ENCODE data around the gene RYK.

Gene RYK

GRCh38 chr3:134194247-134194646 is 56.4 kb downstream of the RYK start:
- Histone ChIP-seq H3K9me3 (ENCODE audit: control insufficient read depth, insufficient read depth, low read length) (no peaks in the 10 kb centered on the region), H3K4me3 (ENCODE audit: low read length) (no peak overlapping the region), H3K36me3 (ENCODE audit: control insufficient read depth, insufficient read depth, low read length) (no peaks in the 10 kb centered on the region; the same call in 1 of the 2 replicates), H3K4me1 (ENCODE audit: control insufficient read depth, insufficient read depth, low read length) (no peaks in the 10 kb centered on the region), H3K27ac (ENCODE audit: low read length) (no peak overlapping the region), H3K27me3 (ENCODE audit: control insufficient read depth, insufficient read depth, low read length) (peaks cover 1% of the 10 kb centered on the region; the same call in 1 of the 2 replicates)
- DNase-seq (ENCODE audit: low read depth, low spot score): no peak
- no CpG with 5 or more reads among the region's 2 CpGs for WGBS (ENCODE audit: insufficient coverage, insufficient read length)

- Histone ChIP-seq H3K4me3 (ENCODE audit: low read length) (no peak overlapping the region), H3K27me3 (ENCODE audit: control insufficient read depth, insufficient read depth, low read length) (peaks cover 1% of the 10 kb centered on the region; the same call in 1 of the 2 replicates), H3K9me3 (ENCODE audit: control insufficient read depth, insufficient read depth, low read length) (no peaks in the 10 kb centered on the region), H3K27ac (ENCODE audit: low read length) (no peak overlapping the region), H3K36me3 (ENCODE audit: control insufficient read depth, insufficient read depth, low read length) (no peaks in the 10 kb centered on the region; the same call in 1 of the 2 replicates), H3K4me1 (ENCODE audit: control insufficient read depth, insufficient read depth, low read length) (no peaks in the 10 kb centered on the region)
- WGBS (ENCODE audit: insufficient coverage, insufficient read length): 100% methylated on average over 3 of the region's 3 CpGs
- no peak for DNase-seq (ENCODE audit: low read depth, low spot score)
These were observed 60.4 kb downstream of the RYK start for GRCh38 chr3:134190250-134190649.

- no peak overlapping the region for H3K27ac ChIP-seq (ENCODE audit: low read length)
- no peaks in the 10 kb centered on the region for H3K4me1 ChIP-seq (ENCODE audit: control insufficient read depth, insufficient read depth, low read length)
- no peak for DNase-seq (ENCODE audit: low read depth, low spot score)
- no peaks in the 10 kb centered on the region for H3K9me3 ChIP-seq (ENCODE audit: control insufficient read depth, insufficient read depth, low read length)
- H3K27me3 ChIP-seq (ENCODE audit: control insufficient read depth, insufficient read depth, low read length): peaks cover under 1% of the 10 kb centered on the region; the same call in 1 of the 2 replicates
- no peaks in the 10 kb centered on the region; the same call in 1 of the 2 replicates for H3K36me3 ChIP-seq (ENCODE audit: control insufficient read depth, insufficient read depth, low read length)
- H3K4me3 ChIP-seq (ENCODE audit: low read length): no peak overlapping the region
These were observed 60.8 kb downstream of the RYK start for GRCh38 chr3:134189849-134190248.

GRCh38 chr3:134186391-134186790 is 64.3 kb downstream of the RYK start:
- Histone ChIP-seq H3K27ac (ENCODE audit: low read length) (no peak overlapping the region), H3K4me3 (ENCODE audit: low read length) (no peak overlapping the region), H3K4me1 (ENCODE audit: control insufficient read depth, insufficient read depth, low read length) (no peaks in the 10 kb centered on the region), H3K9me3 (ENCODE audit: control insufficient read depth, insufficient read depth, low read length) (no peaks in the 10 kb centered on the region), H3K27me3 (ENCODE audit: control insufficient read depth, insufficient read depth, low read length) (no peaks in the 10 kb centered on the region), H3K36me3 (ENCODE audit: control insufficient read depth, insufficient read depth, low read length) (no peaks in the 10 kb centered on the region)
- no peak for DNase-seq (ENCODE audit: low read depth, low spot score)
- no CpG with 5 or more reads among the region's 3 CpGs for WGBS (ENCODE audit: insufficient coverage, insufficient read length)

GRCh38 chr3:134180761-134181160 is 69.9 kb downstream of the RYK start:
- Histone ChIP-seq H3K27ac (ENCODE audit: low read length) (no peak overlapping the region), H3K36me3 (ENCODE audit: control insufficient read depth, insufficient read depth, low read length) (peaks cover under 1% of the 10 kb centered on the region; the same call in 1 of the 2 replicates), H3K4me3 (ENCODE audit: low read length) (no peak overlapping the region), H3K9me3 (ENCODE audit: control insufficient read depth, insufficient read depth, low read length) (no peaks in the 10 kb centered on the region), H3K27me3 (ENCODE audit: control insufficient read depth, insufficient read depth, low read length) (no peaks in the 10 kb centered on the region), H3K4me1 (ENCODE audit: control insufficient read depth, insufficient read depth, low read length) (no peaks in the 10 kb centered on the region)
- DNase-seq (ENCODE audit: low read depth, low spot score): no peak
- no CpG with 5 or more reads among the region's 1 CpG for WGBS (ENCODE audit: insufficient coverage, insufficient read length)

GRCh38 chr3:134179508-134179907 is 71.2 kb downstream of the RYK start:
- Histone ChIP-seq H3K27me3 (ENCODE audit: control insufficient read depth, insufficient read depth, low read length) (no peaks in the 10 kb centered on the region), H3K9me3 (ENCODE audit: control insufficient read depth, insufficient read depth, low read length) (no peaks in the 10 kb centered on the region), H3K4me1 (ENCODE audit: control insufficient read depth, insufficient read depth, low read length) (no peaks in the 10 kb centered on the region), H3K27ac (ENCODE audit: low read length) (no peak overlapping the region), H3K36me3 (ENCODE audit: control insufficient read depth, insufficient read depth, low read length) (peaks cover 7% of the 10 kb centered on the region; the same call in 1 of the 2 replicates), H3K4me3 (ENCODE audit: low read length) (no peak overlapping the region)
- no peak for DNase-seq (ENCODE audit: low read depth, low spot score)
- no CpG with 5 or more reads among the region's 2 CpGs for WGBS (ENCODE audit: insufficient coverage, insufficient read length)

- no CpG with 5 or more reads among the region's 6 CpGs for WGBS (ENCODE audit: insufficient coverage, insufficient read length)
- H3K4me3 ChIP-seq (ENCODE audit: low read length): no peak overlapping the region
- DNase-seq (ENCODE audit: low read depth, low spot score): no peak
- no peaks in the 10 kb centered on the region for H3K27me3 ChIP-seq (ENCODE audit: control insufficient read depth, insufficient read depth, low read length)
- no peaks in the 10 kb centered on the region for H3K9me3 ChIP-seq (ENCODE audit: control insufficient read depth, insufficient read depth, low read length)
- peaks cover under 1% of the 10 kb centered on the region; the same call in 1 of the 2 replicates for H3K36me3 ChIP-seq (ENCODE audit: control insufficient read depth, insufficient read depth, low read length)
- H3K27ac ChIP-seq (ENCODE audit: low read length): no peak overlapping the region
- no peaks in the 10 kb centered on the region; the same call in 1 of the 2 replicates for H3K4me1 ChIP-seq (ENCODE audit: control insufficient read depth, insufficient read depth, low read length)
These were observed 87.6 kb downstream of the RYK start for GRCh38 chr3:134163096-134163495.

GRCh38 chr3:134161898-134162615 is 88.6 kb downstream of the RYK start:
- H3K36me3 ChIP-seq (ENCODE audit: control insufficient read depth, insufficient read depth, low read length): peaks cover 2% of the 10 kb centered on the region; the same call in 1 of the 2 replicates

GRCh38 chr3:134155446-134155845 is 95.2 kb downstream of the RYK start:
- DNase-seq (ENCODE audit: low read depth, low spot score): no peak
- no CpG with 5 or more reads among the region's 2 CpGs for WGBS (ENCODE audit: insufficient coverage, insufficient read length)

More at GRCh38 chr3:134161898-134162615, 88.6 kb downstream of the RYK start:
- DNase-seq (ENCODE audit: low read depth, low spot score): peak; percentile 22
- Histone ChIP-seq H3K4me3 (ENCODE audit: low read length) (no peak overlapping the region), H3K27me3 (ENCODE audit: control insufficient read depth, insufficient read depth, low read length) (no peaks in the 10 kb centered on the region), H3K9me3 (ENCODE audit: control insufficient read depth, insufficient read depth, low read length) (no peaks in the 10 kb centered on the region), H3K4me1 (ENCODE audit: control insufficient read depth, insufficient read depth, low read length) (no peaks in the 10 kb centered on the region; the same call in 1 of the 2 replicates), H3K27ac (ENCODE audit: low read length) (no peak overlapping the region)
- no CpG with 5 or more reads among the region's 9 CpGs for WGBS (ENCODE audit: insufficient coverage, insufficient read length)

GRCh38 chr3:134153761-134154160 is 96.9 kb downstream of the RYK start:
- WGBS (ENCODE audit: insufficient coverage, insufficient read length): no CpG with 5 or more reads among the region's 13 CpGs
- Histone ChIP-seq H3K9me3 (ENCODE audit: control insufficient read depth, insufficient read depth, low read length) (no peaks in the 10 kb centered on the region), H3K36me3 (ENCODE audit: control insufficient read depth, insufficient read depth, low read length) (peaks cover 8% of the 10 kb centered on the region; the same call in 1 of the 2 replicates), H3K4me1 (ENCODE audit: control insufficient read depth, insufficient read depth, low read length) (no peaks in the 10 kb centered on the region), H3K27me3 (ENCODE audit: control insufficient read depth, insufficient read depth, low read length) (no peaks in the 10 kb centered on the region), H3K27ac (ENCODE audit: low read length) (no peak overlapping the region), H3K4me3 (ENCODE audit: low read length) (no peak overlapping the region)
- no peak for DNase-seq (ENCODE audit: low read depth, low spot score)

More at GRCh38 chr3:134155446-134155845, 95.2 kb downstream of the RYK start:
- no peaks in the 10 kb centered on the region for H3K9me3 ChIP-seq (ENCODE audit: control insufficient read depth, insufficient read depth, low read length)
- H3K27me3 ChIP-seq (ENCODE audit: control insufficient read depth, insufficient read depth, low read length): no peaks in the 10 kb centered on the region
- no peak overlapping the region for H3K27ac ChIP-seq (ENCODE audit: low read length)
- no peaks in the 10 kb centered on the region for H3K4me1 ChIP-seq (ENCODE audit: control insufficient read depth, insufficient read depth, low read length)
- H3K4me3 ChIP-seq (ENCODE audit: low read length): no peak overlapping the region
- peaks cover 8% of the 10 kb centered on the region; the same call in 1 of the 2 replicates for H3K36me3 ChIP-seq (ENCODE audit: control insufficient read depth, insufficient read depth, low read length)

GRCh38 chr3:134150476-134150875 is 100.2 kb downstream of the RYK start:
- H3K9me3 ChIP-seq (ENCODE audit: control insufficient read depth, insufficient read depth, low read length): no peaks in the 10 kb centered on the region
- no peak overlapping the region for H3K4me3 ChIP-seq (ENCODE audit: low read length)
- no peak for DNase-seq (ENCODE audit: low read depth, low spot score)
- H3K27ac ChIP-seq (ENCODE audit: low read length): no peak overlapping the region
- H3K4me1 ChIP-seq (ENCODE audit: control insufficient read depth, insufficient read depth, low read length): no peaks in the 10 kb centered on the region
- H3K36me3 ChIP-seq (ENCODE audit: control insufficient read depth, insufficient read depth, low read length): peaks cover 5% of the 10 kb centered on the region
- no CpG with 5 or more reads among the region's 2 CpGs for WGBS (ENCODE audit: insufficient coverage, insufficient read length)
- H3K27me3 ChIP-seq (ENCODE audit: control insufficient read depth, insufficient read depth, low read length): no peaks in the 10 kb centered on the region
